A673 (cell line): ENCODE measurements around the gene DEXI.

Source experiments
- CTCF ChIP-seq: fragments of 300-800, 200-600 bp; sonication (generic); conservative IDR thresholded peaks from 2 replicates; pipeline ENCODE4 v1.5.1; 2017; ENCODE audit warnings: low read depth, mild to moderate bottlenecking, antibody characterized with exemption, low read length, moderate library complexity, mixed read lengths
- EZH2 ChIP-seq: fragments of 200-600 bp; sonication (generic); IDR thresholded peaks from 2 replicates; pipeline ENCODE4 v1.6.1; 2017; ENCODE audit warnings: borderline replicate concordance, low read depth, mild to moderate bottlenecking, mixed read lengths, antibody characterized with exemption, low read length; ENCODE audit not compliant: poor library complexity, severe bottlenecking

GRCh38 chr16:10945065-10945787 lies 3.0 kb upstream of the DEXI start:
- TF ChIP-seq CTCF (no peak), EZH2 (no peak)
